A673 (cell line): Measurements from ENCODE around the gene STYX. TPM values are rescaled to one million over a fixed set of nuclear protein-coding genes. Genes with fewer than 3 reads are reported as not detected.

Experiments
- Bru-seq: library from RNA; stranded (reverse); fragments of 400-500 nt; gene quantifications from one replicate; lab custom pipeline; 2021; lab: Mats Ljungman, UMichigan
- BruChase-seq, 2 experiments: library from RNA; stranded (reverse); fragments of 400-500 nt; gene quantifications; one replicate each; lab custom pipeline; 2021; lab: Mats Ljungman, UMichigan
- BruUV-seq: library from RNA; stranded (reverse); fragments of 400-500 nt; replicated peaks from 2 replicates; lab custom pipeline; 2021; lab: Mats Ljungman, UMichigan
- CTCF ChIA-PET: fragments of 300-600 bp; sonication (Branson Sonifier 250); formaldehyde crosslinking; loops from one replicate; lab custom pipeline; 2022; ENCODE audit warnings: antibody characterized with exemption; lab: Charles Lee
- POLR2A ChIA-PET: fragments of 300-600 bp; sonication (Branson Sonifier 250); formaldehyde crosslinking; loops from one replicate; lab custom pipeline; 2022; ENCODE audit warnings: antibody characterized with exemption; ENCODE audit not compliant: low non-redundant PET; lab: Charles Lee
- DNase-seq: peaks from one replicate; pipeline ENCODE4 v3.0.0-alpha.2; 2015; ENCODE audit warnings: low spot score
- H3K27ac ChIP-seq: fragments of 200-600 bp; sonication (generic); 2 replicates; pipeline ENCODE4 v1.5.1; 2016; ENCODE audit warnings: mixed run types, low read depth, mild to moderate bottlenecking, mixed read lengths, antibody characterized with exemption, low read length; ENCODE audit not compliant: poor library complexity, severe bottlenecking
- H3K27me3 ChIP-seq: fragments of 200-600 bp; sonication (generic); replicated peaks from 2 replicates; pipeline ENCODE4 v1.6.1; 2017; ENCODE audit warnings: mixed run types, low read depth, mild to moderate bottlenecking, mixed read lengths, antibody characterized with exemption, low read length; ENCODE audit not compliant: insufficient read depth, poor library complexity
- H3K36me3 ChIP-seq: fragments of 200-600 bp; sonication (generic); 2 replicates; pipeline ENCODE4 v1.6.1; 2016; ENCODE audit warnings: mixed run types, mild to moderate bottlenecking, mixed read lengths, antibody characterized with exemption, low read length; ENCODE audit not compliant: insufficient read depth, poor library complexity, severe bottlenecking
- H3K4me1 ChIP-seq: fragments of 200-600 bp; sonication (generic); 2 replicates; pipeline ENCODE4 v1.6.1; 2017; ENCODE audit warnings: mixed run types, mild to moderate bottlenecking, mixed read lengths, antibody characterized with exemption, low read length; ENCODE audit not compliant: insufficient read depth, poor library complexity, severe bottlenecking
- H3K4me3 ChIP-seq: fragments of 200-600 bp; sonication (generic); 2 replicates; pipeline ENCODE4 v1.5.1; 2016; ENCODE audit warnings: low read depth, mixed run types, mild to moderate bottlenecking, mixed read lengths, low read length; ENCODE audit not compliant: poor library complexity, severe bottlenecking
- H3K9me3 ChIP-seq: fragments of 200-600 bp; sonication (generic); 2 replicates; pipeline ENCODE4 v1.6.1; 2016; ENCODE audit warnings: mixed run types, low read depth, mild to moderate bottlenecking, mixed read lengths, antibody characterized with exemption, low read length; ENCODE audit not compliant: poor library complexity, severe bottlenecking
- EZH2 ChIP-seq: fragments of 200-600 bp; sonication (generic); IDR thresholded peaks from 2 replicates; pipeline ENCODE4 v1.6.1; 2017; ENCODE audit warnings: borderline replicate concordance, low read depth, mild to moderate bottlenecking, mixed read lengths, antibody characterized with exemption, low read length; ENCODE audit not compliant: poor library complexity, severe bottlenecking
- intact Hi-C: fragments of 100-400 bp; cut with micrococcal nuclease; formaldehyde crosslinking; loops from one replicate; pipeline ENCODE4 v1.10.0; 2022; ENCODE audit not compliant: unreplicated experiment
- long read RNA-seq: library from polyadenylated mRNA; stranded (forward); transcript quantifications from one replicate; pipeline ENCODE4 v2.0.0, GENCODE V29; 2022
- total RNA-seq: library from RNA; stranded (reverse); gene quantifications from 2 replicates; pipeline ENCODE4 v1.2.3, GENCODE V29; 2021
- TF ChIP-seq, protein P1 (sequence below): fragments of 300-800, 200-600 bp; sonication (generic); conservative IDR thresholded peaks from 2 replicates; pipeline ENCODE4 v1.5.1; 2017; ENCODE audit warnings: low read depth, mild to moderate bottlenecking, antibody characterized with exemption, low read length, moderate library complexity, mixed read lengths

STYX gene, protein sequence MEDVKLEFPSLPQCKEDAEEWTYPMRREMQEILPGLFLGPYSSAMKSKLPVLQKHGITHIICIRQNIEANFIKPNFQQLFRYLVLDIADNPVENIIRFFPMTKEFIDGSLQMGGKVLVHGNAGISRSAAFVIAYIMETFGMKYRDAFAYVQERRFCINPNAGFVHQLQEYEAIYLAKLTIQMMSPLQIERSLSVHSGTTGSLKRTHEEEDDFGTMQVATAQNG
- total RNA-seq, result 8.7 and 9.4 TPM in 2 replicates
- percentile 69 among the genes with signal in this experiment for Bru-seq, nascent RNA
- BruChase-seq, experiment 1, labeled RNA remaining after a 2-hour chase, result percentile 77 among the genes with signal in this experiment
- percentile 74 among the genes with signal in this experiment for BruChase-seq, experiment 2, labeled RNA remaining after a 6-hour chase
- long read RNA-seq, full-length matches to known transcripts, result 14 of 38 reads
- long read RNA-seq, partial matches to known transcripts, result 14 of 38 reads
- long read RNA-seq, other reads (novel, unspliced or antisense), result 10 of 38 reads

- no TSS peak for BruUV-seq
- peak within 1 kb of the TSS; percentile 93 for H3K27ac ChIP-seq
- peak; percentile 99 for DNase-seq
- no peaks in the 10 kb centered on the region for H3K4me1 ChIP-seq
- H3K9me3 ChIP-seq, result no peaks in the 10 kb centered on the region
- peaks cover 36% of the 10 kb centered on the region for H3K36me3 ChIP-seq
- intact Hi-C loops, result no loop called here
- ChIA-PET CTCF (no interaction called here), POLR2A (interaction anchor here (0.6 kb wide), 1 partner anchor 51 kb away, joined by 3 read pairs; no protein-coding TSS in a partner anchor)
- no peaks in the 10 kb centered on the region for H3K27me3 ChIP-seq
- peak within 1 kb of the TSS; percentile 98 for H3K4me3 ChIP-seq
- TF ChIP-seq, protein P1, sequence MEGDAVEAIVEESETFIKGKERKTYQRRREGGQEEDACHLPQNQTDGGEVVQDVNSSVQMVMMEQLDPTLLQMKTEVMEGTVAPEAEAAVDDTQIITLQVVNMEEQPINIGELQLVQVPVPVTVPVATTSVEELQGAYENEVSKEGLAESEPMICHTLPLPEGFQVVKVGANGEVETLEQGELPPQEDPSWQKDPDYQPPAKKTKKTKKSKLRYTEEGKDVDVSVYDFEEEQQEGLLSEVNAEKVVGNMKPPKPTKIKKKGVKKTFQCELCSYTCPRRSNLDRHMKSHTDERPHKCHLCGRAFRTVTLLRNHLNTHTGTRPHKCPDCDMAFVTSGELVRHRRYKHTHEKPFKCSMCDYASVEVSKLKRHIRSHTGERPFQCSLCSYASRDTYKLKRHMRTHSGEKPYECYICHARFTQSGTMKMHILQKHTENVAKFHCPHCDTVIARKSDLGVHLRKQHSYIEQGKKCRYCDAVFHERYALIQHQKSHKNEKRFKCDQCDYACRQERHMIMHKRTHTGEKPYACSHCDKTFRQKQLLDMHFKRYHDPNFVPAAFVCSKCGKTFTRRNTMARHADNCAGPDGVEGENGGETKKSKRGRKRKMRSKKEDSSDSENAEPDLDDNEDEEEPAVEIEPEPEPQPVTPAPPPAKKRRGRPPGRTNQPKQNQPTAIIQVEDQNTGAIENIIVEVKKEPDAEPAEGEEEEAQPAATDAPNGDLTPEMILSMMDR, result no peak
- no peak for TF ChIP-seq EZH2
Measured at GRCh38 chr14:52729925-52730708, at the start of gene STYX. TSS of gene STYX (plus strand) at chr14:52730166. CDS start at chr14:52730475, 309 bp downstream.

- no peaks in the 10 kb centered on the region for H3K9me3 ChIP-seq
- CTCF ChIA-PET, result no interaction called here
- TF ChIP-seq, protein P1, result no peak
- no peak for TF ChIP-seq EZH2
- peaks cover 11% of the 10 kb centered on the region for H3K4me1 ChIP-seq
- POLR2A ChIA-PET, result no interaction called here
- H3K27ac ChIP-seq, result no peak overlapping the region
- no peak overlapping the region for H3K4me3 ChIP-seq
- H3K36me3 ChIP-seq, result peaks cover 6% of the 10 kb centered on the region
- no peak for DNase-seq
- BruUV-seq, result no TSS peak
- intact Hi-C loops, result no loop called here
- H3K27me3 ChIP-seq, result no peaks in the 10 kb centered on the region
Measured at GRCh38 chr14:52683985-52684520, 45.9 kb upstream of the STYX start.

DNA sequence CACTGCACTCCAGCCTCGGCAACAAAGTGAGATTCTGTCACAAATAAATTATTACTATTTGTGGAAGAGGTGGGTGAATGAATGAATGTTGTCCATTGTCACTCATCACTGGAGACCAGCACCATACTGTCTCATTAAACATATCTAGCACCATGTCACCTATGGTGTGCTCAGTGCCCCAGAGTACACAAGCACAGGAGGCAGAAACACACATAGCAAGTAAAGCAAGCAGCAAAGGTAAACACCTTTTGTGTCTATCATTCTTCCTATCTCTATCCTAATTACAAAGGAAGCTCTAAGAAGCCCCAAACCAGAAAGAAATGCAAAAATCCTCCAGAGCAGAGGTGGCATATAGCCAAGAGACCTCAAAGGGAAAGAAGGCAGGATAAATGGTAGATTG is 43.8 kb upstream of the STYX start:
- CTCF ChIA-PET, result no interaction called here

More for the DNA sequence above, 43.8 kb upstream of the STYX start:
- Histone ChIP-seq H3K9me3 (no peaks in the 10 kb centered on the region), H3K27me3 (no peaks in the 10 kb centered on the region), H3K4me3 (no peak overlapping the region), H3K4me1 (peaks cover 11% of the 10 kb centered on the region), H3K27ac (no peak overlapping the region), H3K36me3 (peaks cover 6% of the 10 kb centered on the region)
- TF ChIP-seq, protein P1, result no peak
- TF ChIP-seq EZH2, result no peak
- DNase-seq, result no peak
- intact Hi-C loops, result no loop called here
- BruUV-seq, result no TSS peak
- POLR2A ChIA-PET, result no interaction called here
